GM12878 (cell line): ENCODE results near the gene GNAL.

ENCODE experiments used
- CHD4 ChIP-seq: fragments of 200-600 bp; sonication (generic); IDR thresholded peaks from 2 replicates; pipeline ENCODE4 v1.6.1; 2016; ENCODE audit warnings: mild to moderate bottlenecking
- EGR1 ChIP-seq, 2 experiments: IDR thresholded peaks; 1 replicate in 1 of 2; 2 replicates in 1 of 2; pipeline ENCODE4 v1.6.1; 2011 to 2012; ENCODE audit warnings: low read depth in 2 of 2, low read length in 2 of 2, borderline replicate concordance in 1 of 2, mild to moderate bottlenecking in 1 of 2, moderate library complexity in 1 of 2
- EZH2 ChIP-seq: IDR thresholded peaks from 2 replicates; pipeline ENCODE4 v1.6.1; 2012; ENCODE audit warnings: low read depth, mild to moderate bottlenecking, control low read depth, inconsistent platforms, low read length, borderline replicate concordance; ENCODE audit not compliant: control insufficient read depth
- JUND ChIP-seq: IDR thresholded peaks from 2 replicates; pipeline ENCODE4 v1.6.1; 2012; ENCODE audit warnings: low read depth, mild to moderate bottlenecking, low read length, improper control_type of control experiment, moderate library complexity
- POLR2AphosphoS5 ChIP-seq: IDR thresholded peaks from 2 replicates; pipeline ENCODE4 v1.6.1; 2011; ENCODE audit warnings: mild to moderate bottlenecking, low read length, inconsistent platforms
- RFX5 ChIP-seq: IDR thresholded peaks from 2 replicates; pipeline ENCODE4 v1.6.1; 2011; ENCODE audit warnings: low read depth, low read length, improper control_type of control experiment
- ZNF274 ChIP-seq: IDR thresholded peaks from one replicate; pipeline ENCODE4 v1.8.0; 2011; ENCODE audit not compliant: insufficient read length, insufficient read depth
- ZNF622 ChIP-seq: fragments of 450-650 bp; IDR thresholded peaks from 2 replicates; pipeline ENCODE4 v1.6.1; 2017; ENCODE audit warnings: mild to moderate bottlenecking, inconsistent platforms
- TF ChIP-seq, protein P1 (sequence below): IDR thresholded peaks from 2 replicates; pipeline ENCODE4 v1.6.1; 2012; ENCODE audit warnings: low read depth, low read length, improper control_type of control experiment

- TF ChIP-seq EGR1 (IDR thresholded peaks at IDR 0.05; ENCODE audit: borderline replicate concordance in 1 of 2, low read depth in 2 of 2, low read length in 2 of 2) (no peak), RFX5 (no peak), CHD4 (no peak), ZNF622 (no peak), JUND (no peak), ZNF274 (no peak), EZH2 (no peak), POLR2AphosphoS5 (no peak)
- TF ChIP-seq, protein P1, sequence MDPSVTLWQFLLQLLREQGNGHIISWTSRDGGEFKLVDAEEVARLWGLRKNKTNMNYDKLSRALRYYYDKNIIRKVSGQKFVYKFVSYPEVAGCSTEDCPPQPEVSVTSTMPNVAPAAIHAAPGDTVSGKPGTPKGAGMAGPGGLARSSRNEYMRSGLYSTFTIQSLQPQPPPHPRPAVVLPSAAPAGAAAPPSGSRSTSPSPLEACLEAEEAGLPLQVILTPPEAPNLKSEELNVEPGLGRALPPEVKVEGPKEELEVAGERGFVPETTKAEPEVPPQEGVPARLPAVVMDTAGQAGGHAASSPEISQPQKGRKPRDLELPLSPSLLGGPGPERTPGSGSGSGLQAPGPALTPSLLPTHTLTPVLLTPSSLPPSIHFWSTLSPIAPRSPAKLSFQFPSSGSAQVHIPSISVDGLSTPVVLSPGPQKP, result no peak
Measured at GRCh38 chr18:11795916-11796315, 106.9 kb downstream of the GNAL start.
